K562 (cell line): ENCODE measurements around the gene KLK11. TPM values are rescaled to one million over a fixed set of nuclear protein-coding genes. Genes with fewer than 3 reads are reported as not detected.

Experiments used
- ARNT ChIP-seq, 2 experiments: fragments of 450-650 bp; IDR thresholded peaks; 2 replicates each; pipeline ENCODE4 v1.6.1; 2016; ENCODE audit warnings: mild to moderate bottlenecking in 1 of 2
- CHD7 ChIP-seq: fragments of 200-600 bp; sonication (generic); IDR thresholded peaks from one replicate; pipeline ENCODE4 v1.6.1; 2012; ENCODE audit warnings: mild to moderate bottlenecking, low read depth, low read length, inconsistent platforms
- RREB1 ChIP-seq: fragments of 250-450 bp; sonication (Bioruptor Pico); IDR thresholded peaks from 2 replicates; pipeline ENCODE4 v1.4.0; 2020
- ZBTB17 ChIP-seq: fragments of 450-650 bp; formaldehyde crosslinking; IDR thresholded peaks from 2 replicates; pipeline ENCODE4 v1.4.0; 2020; ENCODE audit warnings: mild to moderate bottlenecking
- polyA plus RNA-seq, 8 experiments: library from polyadenylated mRNA; depleted of rRNA in 4 of 8; stranded (reverse) in 5 of 8; unstranded in 3 of 8; fragments of >200 nt; fragmentation: Nextera tagmentation in 2 of 8; fragmentation: Illumina TruSeq in 1 of 8; extraction: Ambion mirVana in 2 of 8; extraction: Trizol in 1 of 8; gene quantifications; 2 replicates each; pipeline versions ENCODE4 v1.2.1 to v1.2.3, GENCODE V29; 2011 to 2014; ENCODE audit warnings: inconsistent platforms in 1 of 8, missing spikeins in 1 of 8
- total RNA-seq, 7 experiments: library from RNA; depleted of rRNA in 6 of 7; stranded (reverse); fragments of >200 nt in 6 of 7; fragmentation: Illumina TruSeq in 2 of 7; extraction: Trizol in 2 of 7; gene quantifications; 2 replicates each; pipeline versions ENCODE4 v1.2.1 to v1.2.3, GENCODE V29; 2011 to 2021; ENCODE audit warnings: low replicate concordance in 1 of 7

The KLK11 gene
- total and polyA plus RNA-seq, 9 of the 15 experiments (the other 6 are each of a cell fraction or from before 2014, with no cell fraction given) = not detected

- TF ChIP-seq RREB1 (CRISPR knock-in tag) = peak; percentile 87; the same call in 1 of the 2 replicates
- TF ChIP-seq CHD7 = no peak
- TF ChIP-seq ZBTB17 = no peak
- no peak for TF ChIP-seq ARNT (IDR thresholded peaks at IDR 0.05)
Measured at GRCh38 chr19:51007488-51007887, 18.9 kb downstream of the KLK11 start (continued).
